Ovary (tissue), 3 donors: Measurements from ENCODE around the gene RANBP3.

ENCODE experiments used
- CTCF ChIP-seq, 3 donors: fragments of 450-650 bp in 2 of 3; fragments of 200-600 bp in 1 of 3; IDR thresholded peaks; one replicate each; pipeline versions ENCODE4 v1.5.1 to v1.8.0; 2016 to 2022; ENCODE audit warnings: antibody characterized with exemption in 3 of 3, mild to moderate bottlenecking in 1 of 3
- POLR2A ChIP-seq: fragments of 450-650 bp; IDR thresholded peaks from one replicate; pipeline ENCODE4 v1.6.1; 2017; ENCODE audit warnings: antibody characterized with exemption, mild to moderate bottlenecking, moderate library complexity
- donor health status: DM: no; HTN: no; CAD: no.

- TF ChIP-seq POLR2A = no peak
- peak; percentile 68 to 85 (median 77) for TF ChIP-seq CTCF (IDR thresholded peaks at IDR 0.05)
Measured at GRCh38 chr19:6021878-6022569, 44.1 kb upstream of the RANBP3 start.
